H1 (cell line): ENCODE results near the gene CACNG7. TPM values are rescaled to one million over a fixed set of nuclear protein-coding genes. Genes with fewer than 3 reads are reported as not detected.

ENCODE experiments used
- CTCF ChIA-PET: fragments of 300-600 bp; sonication (Branson Sonifier 250); formaldehyde crosslinking; loops from one replicate; lab custom pipeline; 2021; ENCODE audit not compliant: partially characterized antibody; lab: Charles Lee
- POLR2A ChIA-PET: fragments of 300-600 bp; sonication (Branson Sonifier 250); formaldehyde crosslinking; loops from one replicate; lab custom pipeline; 2021; ENCODE audit warnings: inconsistent platforms; ENCODE audit not compliant: partially characterized antibody; lab: Charles Lee
- DNase-seq, 2 experiments: peaks; one replicate each; pipeline versions ENCODE4 v3.0.0 to v3.0.0-alpha.2; 2010 to 2022; ENCODE audit warnings: low spot score in 2 of 2, low read depth in 1 of 2, mixed read lengths in 1 of 2
- FAIRE-seq: peaks from 2 replicates; lab custom pipeline; 2011; peaks lifted over from hg19 to GRCh38; lab: Jason Lieb, UNC
- H2AFZ ChIP-seq: 2 replicates; pipeline ENCODE4 v1.8.1; 2012; ENCODE audit warnings: low read length, inconsistent platforms
- H2AK5ac ChIP-seq: 2 replicates; pipeline ENCODE4 v1.6.1; 2013; ENCODE audit warnings: low read depth, low read length
- H2BK120ac ChIP-seq: replicated peaks from 2 replicates; pipeline ENCODE3; 2013; ENCODE audit warnings: low read depth, low read length, inconsistent platforms
- H2BK12ac ChIP-seq: 2 replicates; pipeline ENCODE4 v1.6.1; 2013; ENCODE audit warnings: low read depth, low read length
- H2BK15ac ChIP-seq: 2 replicates; pipeline ENCODE4 v1.6.1; 2013; ENCODE audit warnings: low read length
- H2BK20ac ChIP-seq: 2 replicates; pipeline ENCODE4 v1.6.1; 2013; ENCODE audit warnings: low read length
- H2BK5ac ChIP-seq: 2 replicates; pipeline ENCODE4 v1.6.1; 2013; ENCODE audit warnings: low read depth, low read length
- H3K14ac ChIP-seq: 2 replicates; pipeline ENCODE4 v1.6.1; 2013; ENCODE audit warnings: inconsistent platforms; ENCODE audit not compliant: insufficient read length
- H3K18ac ChIP-seq: 2 replicates; pipeline ENCODE4 v1.6.1; 2013; ENCODE audit warnings: low read length; ENCODE audit errors: extremely low read depth
- H3K23ac ChIP-seq: 2 replicates; pipeline ENCODE4 v1.6.1; 2013; ENCODE audit warnings: inconsistent platforms; ENCODE audit not compliant: insufficient read length
- H3K23me2 ChIP-seq: 2 replicates; pipeline ENCODE4 v1.6.1; 2013; ENCODE audit warnings: low read depth, low read length
- H3K27ac ChIP-seq: 2 replicates; pipeline ENCODE4 v1.6.1; 2011; ENCODE audit warnings: low read depth, low read length, inconsistent platforms
- H3K27me3 ChIP-seq, 4 experiments: replicated peaks in 1 of 4; 1 replicate in 1 of 4; 2 replicates in 3 of 4; pipeline versions ENCODE4 v1.6.1 to v1.8.1; 2011 to 2013; ENCODE audit warnings: low read length in 3 of 4, mild to moderate bottlenecking in 3 of 4, inconsistent platforms in 2 of 4, mixed read lengths in 2 of 4, moderate library complexity in 1 of 4; ENCODE audit not compliant: control insufficient read depth in 3 of 4, insufficient read depth in 3 of 4; ENCODE audit errors: extremely low read depth in 1 of 4
- H3K36me3 ChIP-seq, 4 experiments: 2 replicates each; pipeline versions ENCODE4 v1.6.1 to v1.8.1; 2011 to 2013; ENCODE audit warnings: mild to moderate bottlenecking in 4 of 4, low read length in 3 of 4, moderate library complexity in 2 of 4, control low read depth in 1 of 4, inconsistent platforms in 1 of 4; ENCODE audit not compliant: insufficient read depth in 4 of 4, control insufficient read depth in 2 of 4
- H3K4ac ChIP-seq: replicated peaks from 2 replicates; pipeline ENCODE3; 2013; ENCODE audit warnings: low read length, low read depth, mixed read lengths, inconsistent platforms; ENCODE audit not compliant: insufficient read length
- H3K4me1 ChIP-seq, 4 experiments: replicated peaks in 1 of 4; 1 replicate in 1 of 4; 2 replicates in 3 of 4; pipeline versions ENCODE4 v1.6.1 to v1.8.1; 2011 to 2013; ENCODE audit warnings: low read length in 3 of 4, inconsistent platforms in 2 of 4, mixed read lengths in 1 of 4; ENCODE audit not compliant: insufficient read depth in 4 of 4, control insufficient read depth in 3 of 4
- H3K4me2 ChIP-seq, 2 experiments: 2 replicates each; pipeline versions ENCODE4 v1.6.1 to v1.8.1; 2011 to 2013; ENCODE audit warnings: low read depth in 2 of 2, low read length in 2 of 2, control low read depth in 1 of 2, inconsistent platforms in 1 of 2, mild to moderate bottlenecking in 1 of 2; ENCODE audit not compliant: insufficient read depth in 1 of 2
- H3K4me3 ChIP-seq, 4 experiments: fragments of 200-600, 300-600 bp in 1 of 4; sonication (generic), shearing (Covaris generic), sonication (Bioruptor Twin) in 1 of 4; 2 replicates each; pipeline versions ENCODE4 v1.5.1 to v1.8.1; 2011 to 2016; ENCODE audit warnings: low read length in 4 of 4, low read depth in 3 of 4, control low read depth in 2 of 4, inconsistent platforms in 2 of 4, mild to moderate bottlenecking in 2 of 4, mixed read lengths in 1 of 4, moderate library complexity in 1 of 4; ENCODE audit not compliant: insufficient read depth in 2 of 4; ENCODE audit errors: extremely low read depth in 1 of 4
- H3K56ac ChIP-seq: replicated peaks from 2 replicates; pipeline ENCODE3; 2013; ENCODE audit warnings: low read depth, mild to moderate bottlenecking, mixed read lengths, low read length, inconsistent platforms; ENCODE audit not compliant: insufficient read length
- H3K79me1 ChIP-seq: 2 replicates; pipeline ENCODE4 v1.6.1; 2013; ENCODE audit warnings: low read depth, low read length, control low read depth
- H3K79me2 ChIP-seq, 2 experiments: 2 replicates each; pipeline versions ENCODE4 v1.6.1 to v1.8.1; 2012 to 2013; ENCODE audit warnings: low read length in 2 of 2, mild to moderate bottlenecking in 2 of 2, inconsistent platforms in 1 of 2; ENCODE audit not compliant: insufficient read depth in 2 of 2, control insufficient read depth in 1 of 2
- H3K9ac ChIP-seq, 4 experiments: replicated peaks in 1 of 4; 1 replicate in 1 of 4; 2 replicates in 3 of 4; pipeline versions ENCODE4 v1.6.1 to v1.8.1; 2011 to 2013; ENCODE audit warnings: low read depth in 3 of 4, low read length in 3 of 4, control low read depth in 2 of 4, mild to moderate bottlenecking in 2 of 4, moderate library complexity in 2 of 4, inconsistent platforms in 1 of 4; ENCODE audit errors: extremely low read depth in 1 of 4
- H3K9me3 ChIP-seq, 2 experiments: 2 replicates each; pipeline versions ENCODE4 v1.6.1 to v1.8.1; 2012 to 2013; ENCODE audit warnings: mild to moderate bottlenecking in 2 of 2, moderate library complexity in 2 of 2, control low read depth in 1 of 2, inconsistent platforms in 1 of 2, low read depth in 1 of 2, low read length in 1 of 2, mixed read lengths in 1 of 2; ENCODE audit not compliant: insufficient read depth in 2 of 2
- H4K20me1 ChIP-seq, 2 experiments: replicated peaks in 1 of 2; 2 replicates each; pipeline versions ENCODE3 to v1.8.1; 2011 to 2013; ENCODE audit warnings: inconsistent platforms in 2 of 2, low read length in 2 of 2, mild to moderate bottlenecking in 1 of 2; ENCODE audit not compliant: insufficient read depth in 2 of 2, control insufficient read depth in 1 of 2
- H4K5ac ChIP-seq: 2 replicates; pipeline ENCODE4 v1.6.1; 2013; ENCODE audit warnings: low read length, low read depth, mixed read lengths, inconsistent platforms; ENCODE audit not compliant: insufficient read length
- H4K8ac ChIP-seq: 2 replicates; pipeline ENCODE4 v1.8.0; 2013; ENCODE audit warnings: mild to moderate bottlenecking, moderate library complexity, low read length, inconsistent platforms; ENCODE audit not compliant: insufficient read depth; ENCODE audit errors: extremely low read depth
- H4K91ac ChIP-seq: replicated peaks from 2 replicates; pipeline ENCODE3; 2013; ENCODE audit warnings: low read length, mixed read lengths, inconsistent platforms; ENCODE audit not compliant: insufficient read length
- EP300 ChIP-seq, 2 experiments: IDR thresholded peaks; 1 replicate in 1 of 2; 2 replicates in 1 of 2; pipeline ENCODE4 v1.6.1; 2011 to 2012; ENCODE audit warnings: low read depth in 2 of 2, low read length in 2 of 2, mild to moderate bottlenecking in 2 of 2, borderline replicate concordance in 1 of 2, inconsistent platforms in 1 of 2, moderate library complexity in 1 of 2
- EZH2 ChIP-seq: fragments of 200-600 bp; sonication (generic); IDR thresholded peaks from 2 replicates; pipeline ENCODE4 v1.7.1; 2012; ENCODE audit warnings: low read depth, mild to moderate bottlenecking, moderate library complexity, low read length, inconsistent platforms; ENCODE audit not compliant: severe bottlenecking
- JUN ChIP-seq: IDR thresholded peaks from 2 replicates; pipeline ENCODE4 v1.6.1; 2011; ENCODE audit warnings: low read depth, mild to moderate bottlenecking, improper control_type of control experiment, low read length
- KDM1A ChIP-seq: fragments of 200-600, 300-600 bp; sonication (generic); IDR thresholded peaks from 2 replicates; pipeline ENCODE4 v1.7.1; 2016; ENCODE audit warnings: mild to moderate bottlenecking, low read length, borderline replicate concordance
- NANOG ChIP-seq: IDR thresholded peaks from 2 replicates; pipeline ENCODE4 v1.6.1; 2011; ENCODE audit warnings: low read length, low read depth, mild to moderate bottlenecking, inconsistent platforms; ENCODE audit not compliant: insufficient read depth, poor library complexity, severe bottlenecking
- POLR2AphosphoS5 ChIP-seq: IDR thresholded peaks from 2 replicates; pipeline ENCODE4 v1.6.1; 2011; ENCODE audit warnings: low read depth, low read length
- RFX5 ChIP-seq: IDR thresholded peaks from 2 replicates; pipeline ENCODE4 v1.6.1; 2011; ENCODE audit warnings: low read depth, low read length, improper control_type of control experiment, borderline replicate concordance
- RXRA ChIP-seq: IDR thresholded peaks from 2 replicates; pipeline ENCODE4 v1.6.1; 2011; ENCODE audit warnings: low read depth, mild to moderate bottlenecking, low read length, moderate library complexity; ENCODE audit not compliant: insufficient read depth
- SAP30 ChIP-seq: fragments of 300-600 bp; sonication (generic); IDR thresholded peaks from 2 replicates; pipeline ENCODE4 v1.7.1; 2012; ENCODE audit warnings: low read length, moderate library complexity, mild to moderate bottlenecking, inconsistent platforms; ENCODE audit not compliant: insufficient read depth, insufficient replicate concordance
- SIRT6 ChIP-seq: IDR thresholded peaks from one replicate; pipeline ENCODE4 v1.7.1; 2012; ENCODE audit warnings: low read length, inconsistent platforms
- WGBS, 2 experiments: shearing (Covaris generic) in 1 of 2; methylation state at CpG; one replicate each; pipeline versions ENCODE4 v1.1.6 to v1.1.7; 2013 to 2015; ENCODE audit warnings: low lambda C conversion rate in 2 of 2, mixed read lengths in 2 of 2, inconsistent platforms in 1 of 2, low coverage in 1 of 2, missing lambda C conversion rate in 1 of 2; ENCODE audit not compliant: insufficient replicate concordance in 2 of 2, insufficient coverage in 1 of 2, insufficient read length in 1 of 2; ENCODE audit errors: extremely low coverage in 1 of 2, missing lambda C conversion rate in 1 of 2; 5-methylcytosine and 5-hydroxymethylcytosine counted together
- polyA plus RNA-seq, 7 experiments: library from polyadenylated mRNA; depleted of rRNA in 3 of 7; stranded (reverse) in 5 of 7; unstranded in 2 of 7; fragments of >200 nt in 5 of 7; fragments of 200-250 nt in 2 of 7; gene quantifications; 1 replicate in 5 of 7; 2 replicates in 1 of 7; 4 replicates in 1 of 7; pipeline versions ENCODE4 v1.2.1 to v1.2.3, GENCODE V29; 2011 to 2013; ENCODE audit warnings: missing spikeins in 2 of 7, mixed read lengths in 2 of 7
- total RNA-seq: library from RNA; stranded (reverse); fragmentation: NEBNext Ultra II Directional; extraction: Animal tissue kit (Norgen Biotek cat#: 25700); gene quantifications from 2 replicates; pipeline ENCODE4 v1.2.1, GENCODE V29; 2021

CACNG7 gene
- total and polyA plus RNA-seq, 2 of the 8 experiments (the other 6 are each of a cell fraction or from before 2014, with no cell fraction given) = 28.9 to 69.8 TPM

DNA sequence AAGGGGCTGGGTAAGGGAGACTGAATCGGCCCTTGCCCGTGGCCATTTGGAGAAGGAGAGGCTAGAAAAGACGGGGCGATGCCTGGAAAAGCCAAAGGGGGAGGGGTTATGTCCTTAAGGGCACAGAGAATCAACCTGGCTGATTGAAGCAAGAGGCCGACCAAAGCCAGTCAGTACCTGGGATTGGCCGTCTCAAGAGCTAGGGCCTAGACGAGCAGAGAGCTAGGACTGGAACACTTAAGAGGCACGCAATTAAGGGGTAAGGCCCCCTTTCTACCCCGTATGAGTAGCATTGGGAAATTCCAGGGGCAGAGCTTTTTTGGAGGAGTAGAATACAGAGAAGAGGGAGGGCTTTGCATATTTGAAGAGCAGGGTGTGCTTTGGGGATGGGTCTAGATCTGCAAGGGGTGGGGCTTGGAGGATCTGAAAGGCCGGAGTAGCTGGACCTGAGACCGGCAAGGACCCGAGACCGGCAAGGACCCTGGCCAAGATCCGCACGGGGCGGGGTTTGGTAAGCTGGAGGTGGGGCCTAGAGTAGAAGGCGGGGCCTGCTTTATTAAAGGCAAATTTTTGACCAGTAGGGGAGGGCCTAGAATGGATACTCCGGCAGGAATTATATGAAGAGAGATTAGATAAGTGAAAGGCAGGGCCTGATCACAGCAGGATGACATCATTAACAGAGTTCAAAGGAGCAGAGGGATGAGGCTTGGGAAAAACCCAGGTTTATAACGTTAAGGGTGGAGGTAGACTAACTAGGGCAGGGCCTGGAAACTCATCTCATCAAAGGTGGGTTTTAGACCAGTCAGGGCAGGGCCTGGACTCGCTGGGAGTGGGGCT, 71.7 kb downstream of the CACNG7 start:
- DNase-seq = peak in 1 of 2 experiments; percentile 94
- H4K20me1 ChIP-seq = peaks cover 6 to 10% of the 10 kb centered on the region in 2 experiments
- no peak overlapping the region for H3K4ac ChIP-seq
- H3K4me3 ChIP-seq = peak overlapping the region; percentile 52 to 88 (median 74)
- no peaks in the 10 kb centered on the region for H3K79me1 ChIP-seq
- FAIRE-seq = peak; percentile 85
- peak overlapping the region; percentile 92; the same call in 1 of the 2 replicates for H2BK15ac ChIP-seq
- peak overlapping the region; percentile 95 for H2BK5ac ChIP-seq
- peak overlapping the region; percentile 80 for H2BK12ac ChIP-seq
- H2BK120ac ChIP-seq = peak overlapping the region; percentile 47
- peak overlapping the region; percentile 27 for H4K5ac ChIP-seq
- 0 out of 2 replicates have a peak overlapping the region, but pooled peaks have one; percentile 93 for H2AK5ac ChIP-seq
- H3K9me3 ChIP-seq = no peaks in the 10 kb centered on the region
- peak overlapping the region; percentile 81 for H3K18ac ChIP-seq
- no peaks in the 10 kb centered on the region for H3K36me3 ChIP-seq
- no peak overlapping the region for H3K14ac ChIP-seq
- peaks cover 28% of the 10 kb centered on the region for H3K23me2 ChIP-seq
- WGBS, 2 experiments = 8% methylated on average over 20 of the region's 20 CpGs; no CpG with 5 or more reads in 1 of the 2 experiments
- H2AFZ ChIP-seq = peak overlapping the region; percentile 4; the same call in 1 of the 2 replicates
- ChIA-PET POLR2A (interaction anchor here (0.7 to 3.1 kb wide), 45 partner anchors 8 to 220 kb away, joined by 3 to 41 read pairs (median 4); partner anchors contain the start of genes CACNG6, MYADM and RPS9), CTCF (interaction anchor here (0.6 to 3.2 kb wide), 26 partner anchors 9 to 188 kb away, joined by 3 to 35 read pairs (median 4); partner anchors contain the start of gene PRKCG)
- H3K9ac ChIP-seq = peak overlapping the region in 3 of 4 experiments; percentile 31 to 65 (median 59); a peak in 4 of 7 replicates
- H3K23ac ChIP-seq = no peak overlapping the region
- peak overlapping the region; percentile 3 for H4K91ac ChIP-seq
- H3K56ac ChIP-seq = peak overlapping the region; percentile 51
- H3K27ac ChIP-seq = peak overlapping the region; percentile 59
- peak overlapping the region; percentile 90 to 95 for H3K4me2 ChIP-seq
- peaks cover 0 to 3% of the 10 kb centered on the region in 2 experiments; a peak in 1 of 4 replicates for H3K79me2 ChIP-seq
- H4K8ac ChIP-seq = peak overlapping the region; percentile 91; the same call in 1 of the 2 replicates
- no peak overlapping the region for H2BK20ac ChIP-seq
- peaks cover 0 to 3% (median 1%) of the 10 kb centered on the region in 4 experiments; a peak in 3 of 7 replicates for H3K27me3 ChIP-seq
- H3K4me1 ChIP-seq = peaks cover 4 to 14% (median 9%) of the 10 kb centered on the region in 4 experiments
- TF ChIP-seq KDM1A (no peak), RFX5 (no peak), SAP30 (no peak), EZH2 (no peak), RXRA (no peak), JUN (no peak), NANOG (no peak), SIRT6 (no peak), EP300 (IDR thresholded peaks at IDR 0.05; ENCODE audit: borderline replicate concordance in 1 of 2, low read depth in 2 of 2, low read length in 2 of 2) (no peak), POLR2AphosphoS5 (no peak)
